Retinal pigment epithelial cell (primary cell): ENCODE results near the gene EHD3.

ENCODE experiments used
- DNase-seq: peaks from one replicate; pipeline ENCODE4 v3.0.0-alpha.2; 2010; ENCODE audit warnings: low read depth
- H3K4me3 ChIP-seq: 2 replicates; pipeline ENCODE4 v1.5.1; 2011; ENCODE audit warnings: mild to moderate bottlenecking, low read length, control low read depth, moderate library complexity
- CTCF ChIP-seq: conservative IDR thresholded peaks from 2 replicates; pipeline ENCODE4 v1.5.1; 2011; ENCODE audit warnings: low read depth, low read length, control low read depth, inconsistent platforms

The EHD3 gene

GRCh38 chr2:31255911-31256571 lies 22.1 kb downstream of the EHD3 start:
- no peak overlapping the region for H3K4me3 ChIP-seq
- TF ChIP-seq CTCF, result no peak
- DNase-seq, result no peak

DNA sequence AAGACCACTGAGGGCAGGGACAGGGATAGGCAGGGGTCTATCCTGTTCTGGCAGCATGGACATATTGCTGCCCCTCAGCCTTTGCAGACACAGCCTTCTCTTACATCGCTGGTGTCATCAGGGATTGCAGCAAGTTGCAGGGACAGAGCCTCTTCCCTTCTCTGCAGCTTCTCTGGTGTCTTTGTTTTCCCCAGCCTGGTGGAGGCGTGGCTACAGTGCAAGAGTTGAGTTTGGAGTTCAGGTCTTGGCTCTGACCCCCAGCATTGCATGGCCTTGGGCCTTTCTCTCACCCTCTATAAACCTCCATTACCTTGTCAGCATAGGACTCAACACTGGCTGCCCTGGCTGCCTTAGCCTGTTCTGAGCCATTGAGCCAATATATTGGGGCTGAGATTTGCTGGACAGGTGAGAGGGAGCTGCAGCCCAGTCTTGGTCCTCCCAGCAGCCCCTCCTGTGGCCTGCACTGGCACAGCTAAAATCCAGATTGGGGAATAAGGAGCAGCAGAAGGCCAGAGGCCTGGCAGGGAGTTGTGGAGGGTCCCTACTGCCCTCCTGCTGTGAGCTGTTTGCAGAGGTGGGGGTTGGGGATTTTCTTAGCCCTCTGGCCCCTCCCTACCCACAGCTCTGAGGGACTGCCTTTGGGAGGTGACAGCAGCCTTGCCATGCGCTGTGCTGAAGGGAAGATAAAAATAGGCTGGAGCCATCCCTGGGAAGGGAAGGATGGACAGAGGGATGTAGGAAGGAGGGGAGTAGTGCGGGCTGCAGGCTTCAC lies 22.8 kb downstream of the EHD3 start:
- H3K4me3 ChIP-seq, result no peak overlapping the region
- TF ChIP-seq CTCF, result no peak
- DNase-seq, result no peak

GRCh38 chr2:31258351-31258750 lies 24.4 kb downstream of the EHD3 start:
- no peak for DNase-seq
- H3K4me3 ChIP-seq, result no peak overlapping the region
- TF ChIP-seq CTCF, result no peak

GRCh38 chr2:31259075-31259474 lies 25.1 kb downstream of the EHD3 start:
- H3K4me3 ChIP-seq, result no peak overlapping the region
- no peak for DNase-seq
- TF ChIP-seq CTCF, result no peak

GRCh38 chr2:31260870-31261269 lies 26.9 kb downstream of the EHD3 start:
- TF ChIP-seq CTCF, result no peak
- no peak for DNase-seq
- H3K4me3 ChIP-seq, result no peak overlapping the region

DNA sequence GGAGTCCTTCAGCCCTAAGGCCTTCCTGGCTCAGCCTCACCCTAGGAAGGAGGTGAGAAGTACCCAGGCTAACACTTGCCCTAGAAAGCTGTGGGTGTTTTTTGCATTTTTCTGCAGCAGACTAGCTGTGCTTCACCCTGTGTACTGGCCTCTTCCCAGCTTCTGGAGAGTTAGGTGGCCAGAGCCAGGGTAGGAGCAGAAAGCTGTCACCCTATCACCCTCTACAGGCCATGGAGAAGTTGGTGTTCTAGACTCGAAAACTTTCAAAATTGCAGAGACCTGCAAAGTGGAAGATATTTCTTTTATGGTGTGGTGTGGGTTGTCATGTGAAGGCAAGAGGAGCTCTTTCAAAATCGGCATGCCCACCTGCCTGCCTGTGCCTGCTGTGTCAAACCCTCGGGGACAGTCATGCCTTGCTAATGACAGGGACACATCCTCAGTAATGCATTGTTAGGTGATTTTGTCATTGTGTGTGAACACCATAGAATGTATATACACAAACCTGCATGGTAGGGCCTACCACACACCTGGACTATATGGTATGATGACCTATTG lies 29.8 kb downstream of the EHD3 start:
- no peak for TF ChIP-seq CTCF
- no peak overlapping the region for H3K4me3 ChIP-seq
- no peak for DNase-seq
